Forelimb muscle (tissue), 1 donor: ENCODE results near the gene SLC35F3. TPM values are rescaled to one million over a fixed set of nuclear protein-coding genes. Genes with fewer than 3 reads are reported as not detected.
"Not testable (repeated sequence)": the region's sequence is repeated elsewhere in the genome, so short reads cannot be mapped to it uniquely, and the experiment has no call there.

ENCODE experiments used
- DNase-seq: peaks from one replicate; pipeline ENCODE4 v3.0.0-alpha.2; 2013; ENCODE audit warnings: low read depth
- polyA plus RNA-seq: library from polyadenylated mRNA; unstranded; fragments of 120-200 nt; gene quantifications from one replicate; pipeline ENCODE4 v1.2.1, GENCODE V29; 2013; ENCODE audit not compliant: insufficient read length

SLC35F3 gene
- polyA plus RNA-seq = 0.53 TPM

GRCh38 chr1:233904633-233905415 is at the start of gene SLC35F3:
Gene SLC35F3 (plus strand): TSS chr1:233904676.
- no peak for DNase-seq

- no peak for DNase-seq
Observed at GRCh38 chr1:233859446-233859845, 45.0 kb upstream of the SLC35F3 start.

- no peak for DNase-seq
Observed at GRCh38 chr1:233863901-233864545, 40.5 kb upstream of the SLC35F3 start.

- no peak for DNase-seq
Observed at GRCh38 chr1:233864578-233864977, 39.9 kb upstream of the SLC35F3 start.

GRCh38 chr1:233865216-233865615 is 39.3 kb upstream of the SLC35F3 start:
- no peak for DNase-seq

- no peak for DNase-seq
Observed at GRCh38 chr1:233865902-233866301, 38.6 kb upstream of the SLC35F3 start.

GRCh38 chr1:233867028-233867427 is 37.4 kb upstream of the SLC35F3 start:
- DNase-seq = no peak

GRCh38 chr1:233868461-233868860 is 36.0 kb upstream of the SLC35F3 start:
- DNase-seq = no peak

- DNase-seq = no peak
Observed at GRCh38 chr1:233869680-233870079, 34.8 kb upstream of the SLC35F3 start.

GRCh38 chr1:233873666-233874065 is 30.8 kb upstream of the SLC35F3 start:
- no peak for DNase-seq

- DNase-seq = no peak
Observed at GRCh38 chr1:233879841-233880240, 24.6 kb upstream of the SLC35F3 start.

GRCh38 chr1:233883671-233884070 is 20.8 kb upstream of the SLC35F3 start:
- no peak for DNase-seq

GRCh38 chr1:233884461-233885151 is 19.9 kb upstream of the SLC35F3 start:
- no peak for DNase-seq

- DNase-seq = no peak
Observed at GRCh38 chr1:233885196-233885920, 19.1 kb upstream of the SLC35F3 start.

GRCh38 chr1:233891151-233891550 is 13.3 kb upstream of the SLC35F3 start:
- not testable (repeated sequence) for DNase-seq

- no peak for DNase-seq
Observed at GRCh38 chr1:233897325-233898162, 6.9 kb upstream of the SLC35F3 start.

GRCh38 chr1:233901495-233901894 is 3.0 kb upstream of the SLC35F3 start:
- no peak for DNase-seq

GRCh38 chr1:233905416-233906051 is 1.1 kb downstream of the SLC35F3 start:
- DNase-seq = no peak

- DNase-seq = no peak
Observed at GRCh38 chr1:233907151-233907550, 2.7 kb downstream of the SLC35F3 start.

GRCh38 chr1:233908092-233908491 is 3.6 kb downstream of the SLC35F3 start:
- DNase-seq = no peak

- DNase-seq = no peak
Observed at GRCh38 chr1:233909195-233909594, 4.7 kb downstream of the SLC35F3 start.
